Forelimb muscle (tissue), 1 donor: ENCODE results near the gene EXOSC7. TPM values are rescaled to one million over a fixed set of nuclear protein-coding genes. Genes with fewer than 3 reads are reported as not detected.
"Not testable (repeated sequence)": the region's sequence is repeated elsewhere in the genome, so short reads cannot be mapped to it uniquely, and the experiment has no call there.

Experiments used
- DNase-seq: peaks from one replicate; pipeline ENCODE4 v3.0.0-alpha.2; 2013; ENCODE audit warnings: low read depth
- polyA plus RNA-seq: library from polyadenylated mRNA; unstranded; fragments of 120-200 nt; gene quantifications from one replicate; pipeline ENCODE4 v1.2.1, GENCODE V29; 2013; ENCODE audit not compliant: insufficient read length

The EXOSC7 gene
- polyA plus RNA-seq, 1 donor, result 37.7 TPM

DNA sequence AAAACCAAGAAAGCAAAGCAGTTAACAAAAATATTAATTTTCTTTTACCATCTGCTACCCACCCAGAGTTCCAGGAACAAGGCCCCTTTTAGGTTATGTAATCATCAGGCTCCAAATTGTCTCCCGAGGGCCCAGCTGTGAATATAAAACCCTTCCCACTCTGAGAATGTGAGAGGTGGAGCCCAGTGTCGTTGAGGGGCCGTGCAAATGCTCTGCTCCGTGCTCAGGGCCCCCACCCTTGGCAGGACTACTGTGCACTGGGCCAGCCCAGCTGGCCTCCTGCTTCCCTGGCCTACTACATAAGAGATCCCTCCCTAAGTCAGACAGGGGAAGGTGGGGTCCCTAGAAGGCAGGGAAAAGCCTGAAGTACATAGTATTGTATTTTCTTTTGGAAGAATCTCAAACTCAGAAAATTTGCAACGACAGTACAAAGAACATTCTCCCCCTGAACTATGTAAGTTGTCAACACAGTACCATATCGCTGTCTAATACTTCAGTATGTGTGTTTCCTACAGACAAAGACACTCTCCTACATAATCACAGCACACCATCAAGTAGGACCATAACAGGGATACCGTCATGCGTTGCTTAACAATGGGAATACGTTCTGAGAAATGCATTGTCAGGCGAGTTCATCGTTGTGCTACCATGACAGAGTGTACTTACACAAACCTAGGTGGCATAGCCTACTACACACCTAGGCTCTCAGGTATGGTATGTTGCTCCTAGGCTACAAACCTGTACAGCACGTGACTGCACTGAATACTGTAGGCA, 45.7 kb downstream of the EXOSC7 start:
- peak; percentile 79 for DNase-seq

DNA sequence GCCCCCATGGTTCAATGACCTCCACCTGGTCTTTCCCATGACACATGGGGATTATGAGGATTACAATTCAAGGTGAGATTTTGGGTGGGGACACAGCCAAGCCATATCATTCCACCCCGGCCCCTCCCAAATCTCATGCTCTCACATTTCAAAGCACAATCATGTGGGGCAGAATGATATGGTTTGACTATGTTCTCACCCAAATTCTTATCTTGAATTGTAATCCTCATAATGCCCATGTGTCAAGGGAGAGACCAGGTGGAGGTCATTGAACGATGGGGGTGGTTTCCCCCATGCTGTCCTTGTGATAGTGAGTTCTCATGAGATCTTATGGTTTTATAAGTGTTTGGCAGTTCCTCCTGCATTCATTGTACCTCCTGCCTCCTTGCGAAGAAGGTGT, 47.6 kb downstream of the EXOSC7 start:
- DNase-seq, result no peak

DNA sequence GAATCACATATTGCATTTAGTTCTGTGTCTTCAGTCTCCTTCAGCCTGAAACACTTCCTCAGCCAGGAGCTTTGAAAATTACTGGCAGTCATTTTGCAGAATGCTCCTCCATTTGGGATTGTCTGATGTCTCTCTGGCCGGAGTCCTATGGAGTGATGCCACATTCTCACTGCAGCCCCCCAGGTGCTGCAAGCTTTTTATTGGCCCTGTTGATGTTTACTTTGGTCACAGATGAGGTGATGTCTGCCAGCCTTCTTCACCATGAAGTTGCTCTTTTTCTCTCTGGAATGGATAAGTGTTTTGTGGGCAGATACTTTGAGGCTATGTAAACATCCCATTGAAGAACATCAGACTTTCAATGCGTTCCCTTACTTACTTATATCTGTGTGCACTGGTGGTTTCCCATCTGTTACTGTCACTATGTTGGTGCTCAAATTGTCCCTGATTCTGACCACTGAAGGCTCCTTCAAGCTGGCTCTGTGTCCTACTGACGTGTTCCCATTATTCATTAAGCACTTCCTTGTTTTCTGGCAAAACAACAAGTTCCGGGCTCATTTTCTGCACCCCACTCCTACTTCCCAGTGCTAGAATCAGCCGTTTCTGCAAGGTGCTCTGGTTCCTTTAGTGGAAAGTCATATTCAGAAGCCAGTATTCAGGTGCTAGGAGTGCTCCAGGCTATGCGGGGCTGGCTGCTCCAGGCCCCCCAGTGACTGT, 48.7 kb downstream of the EXOSC7 start:
- DNase-seq, result no peak

DNA sequence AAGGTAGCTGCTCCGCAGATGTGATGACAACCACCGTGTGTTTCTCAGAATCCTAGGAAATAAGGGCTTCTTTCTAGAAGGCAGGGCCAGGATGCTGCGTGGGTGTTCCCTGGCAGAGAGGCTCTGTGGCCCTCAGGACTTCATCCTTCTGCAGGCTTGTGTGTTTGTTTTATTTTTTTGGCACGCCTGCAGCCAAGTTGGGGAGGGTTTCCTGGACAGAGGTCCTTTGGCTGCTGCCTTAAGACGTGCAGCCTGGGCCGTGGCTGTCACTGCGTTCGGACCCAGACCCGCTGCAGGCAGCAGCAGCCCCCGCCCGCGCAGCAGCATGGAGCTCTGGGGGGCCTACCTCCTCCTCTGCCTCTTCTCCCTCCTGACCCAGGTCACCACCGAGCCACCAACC, 50.0 kb downstream of the EXOSC7 start, which contains the start of gene CLEC3B:
Gene CLEC3B, plus strand, starts transcription at position 266 of the 400 bp plus-strand sequence. Its CDS starts 60 bp downstream, at position 326.
- no peak for DNase-seq

DNA sequence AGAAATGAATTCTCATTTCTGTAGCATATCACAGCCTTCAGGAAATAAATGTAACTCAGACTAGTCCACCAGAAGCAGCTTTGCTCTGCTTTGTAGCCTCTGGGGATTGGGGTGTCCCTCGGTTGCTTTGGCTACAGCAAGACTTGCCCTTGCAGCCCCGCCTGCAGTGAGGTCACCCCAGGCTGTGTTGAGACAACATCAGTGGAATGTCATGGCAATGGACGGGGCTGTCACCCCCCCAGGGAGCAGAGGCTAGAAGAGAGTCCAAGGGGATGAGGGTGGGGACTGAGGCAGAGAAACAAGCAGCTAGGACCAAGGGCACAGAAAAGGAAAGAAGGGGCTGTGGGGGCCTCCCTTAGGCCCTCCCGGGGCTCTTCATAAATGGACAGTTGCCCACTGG, 50.9 kb downstream of the EXOSC7 start:
- DNase-seq, result no peak

DNA sequence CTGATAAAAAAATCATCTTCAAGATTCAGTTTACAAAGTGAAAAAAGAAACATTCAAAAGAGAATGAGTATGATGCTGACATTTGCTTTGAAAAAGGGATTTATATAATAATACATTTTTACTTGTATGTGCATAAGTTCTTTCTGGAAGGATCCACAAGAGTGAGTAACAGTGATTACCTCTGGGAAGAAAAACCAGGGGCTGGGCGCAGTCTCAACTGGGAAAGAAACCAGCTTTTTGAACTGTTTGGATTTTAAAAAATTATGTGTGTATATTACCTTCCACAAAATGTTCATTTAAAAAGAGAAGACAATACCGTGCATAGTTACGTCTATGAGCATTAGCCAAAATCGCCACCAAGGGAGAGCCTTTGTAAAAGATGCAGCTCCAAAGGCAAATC, 51.4 kb downstream of the EXOSC7 start:
- no peak for DNase-seq

DNA sequence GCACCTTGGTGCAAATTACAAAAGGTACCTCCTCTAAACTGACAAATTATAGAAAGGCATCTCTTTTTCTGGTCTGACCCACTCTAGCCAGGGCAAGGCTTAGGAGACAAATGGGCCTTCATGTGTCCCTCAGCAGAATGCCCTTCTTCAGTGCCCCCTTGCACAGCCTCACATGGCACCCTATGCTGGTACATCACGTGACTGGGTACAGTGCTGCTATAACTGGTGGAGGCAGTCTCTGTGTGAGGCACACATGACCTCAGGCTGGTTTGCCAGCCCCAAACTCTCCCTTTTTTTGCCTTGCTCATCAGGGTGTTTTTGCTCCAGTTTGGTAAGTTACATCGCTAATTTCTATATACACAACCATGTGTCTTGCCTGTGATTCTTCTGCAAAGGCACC, 53.2 kb downstream of the EXOSC7 start:
- no peak for DNase-seq

DNA sequence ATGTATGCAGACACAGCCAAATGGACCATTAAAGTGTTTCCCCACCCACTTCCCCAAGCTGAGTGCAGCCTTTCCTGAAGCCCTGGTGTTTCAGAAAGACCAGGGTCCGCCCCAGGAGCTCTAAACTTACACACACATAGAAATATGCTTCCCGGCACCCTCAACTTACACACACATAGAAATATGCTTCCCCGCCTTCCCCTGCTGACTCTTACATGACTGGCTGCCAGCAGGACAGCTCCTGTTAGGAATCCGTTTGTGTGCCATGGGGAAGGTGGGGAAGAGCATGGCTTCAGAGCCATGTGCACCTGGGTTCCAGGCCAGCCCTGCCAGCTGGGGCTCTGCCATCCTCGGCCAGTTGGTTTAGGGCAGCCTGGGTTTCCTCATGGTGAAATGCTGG, 53.6 kb downstream of the EXOSC7 start:
- DNase-seq, result no peak

DNA sequence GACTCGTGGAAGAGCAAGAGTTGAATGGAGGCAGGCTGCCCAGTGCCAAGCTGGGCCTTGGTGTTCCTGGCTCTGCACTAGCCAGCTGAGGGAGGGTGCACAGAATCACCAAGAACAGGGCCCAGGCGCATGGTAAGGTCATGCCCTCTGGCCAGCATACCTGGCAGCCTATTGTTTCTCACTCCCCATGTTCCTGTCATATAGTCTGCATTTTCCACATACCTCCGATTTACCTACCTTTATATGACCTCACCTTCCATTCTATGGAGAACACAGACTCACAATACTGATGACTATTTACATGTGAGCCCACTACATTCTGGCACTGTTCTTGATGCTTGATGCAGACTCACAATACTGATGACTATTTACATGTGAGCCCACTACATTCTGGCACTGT, 55.5 kb downstream of the EXOSC7 start:
- DNase-seq, result no peak

DNA sequence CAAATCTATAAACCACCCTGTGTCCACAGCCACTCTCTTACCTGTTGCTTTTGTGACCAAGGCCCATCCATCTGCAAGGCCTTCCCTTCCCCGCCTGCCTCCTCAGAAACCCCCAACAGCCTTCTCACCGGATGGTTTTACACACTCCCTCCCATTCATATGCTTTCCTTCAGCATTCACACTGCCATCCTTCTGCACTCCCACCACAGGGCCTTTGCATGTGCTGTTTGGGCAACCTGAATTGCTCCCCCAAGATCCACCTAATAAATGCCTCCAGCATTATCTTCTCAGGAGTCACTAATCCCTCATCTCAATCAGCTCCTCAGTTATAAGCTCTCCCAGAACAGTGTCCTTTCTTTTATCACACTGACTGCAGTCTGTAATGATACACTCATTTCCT, 56.1 kb downstream of the EXOSC7 start:
- DNase-seq, result no peak

DNA sequence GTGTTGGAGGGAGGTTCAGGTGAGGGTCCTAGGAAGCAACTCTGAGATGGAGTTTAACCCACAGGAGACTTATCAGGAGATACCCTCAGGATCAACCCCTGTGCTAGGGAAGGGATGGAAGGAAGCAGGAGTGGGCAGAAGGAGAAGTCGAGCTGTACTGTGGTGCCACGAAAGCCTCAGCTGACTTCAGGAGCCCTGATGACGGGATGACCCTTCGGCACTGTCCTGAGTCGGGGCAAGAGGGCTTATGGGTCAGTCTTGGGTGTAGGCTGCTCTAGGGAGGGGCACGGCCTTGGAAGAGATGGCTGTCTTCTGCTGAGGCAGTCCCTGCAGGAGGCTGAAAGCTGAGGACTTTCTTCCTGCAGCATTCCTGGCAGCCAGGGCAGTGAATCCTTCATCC, 57.7 kb downstream of the EXOSC7 start:
- no peak for DNase-seq

DNA sequence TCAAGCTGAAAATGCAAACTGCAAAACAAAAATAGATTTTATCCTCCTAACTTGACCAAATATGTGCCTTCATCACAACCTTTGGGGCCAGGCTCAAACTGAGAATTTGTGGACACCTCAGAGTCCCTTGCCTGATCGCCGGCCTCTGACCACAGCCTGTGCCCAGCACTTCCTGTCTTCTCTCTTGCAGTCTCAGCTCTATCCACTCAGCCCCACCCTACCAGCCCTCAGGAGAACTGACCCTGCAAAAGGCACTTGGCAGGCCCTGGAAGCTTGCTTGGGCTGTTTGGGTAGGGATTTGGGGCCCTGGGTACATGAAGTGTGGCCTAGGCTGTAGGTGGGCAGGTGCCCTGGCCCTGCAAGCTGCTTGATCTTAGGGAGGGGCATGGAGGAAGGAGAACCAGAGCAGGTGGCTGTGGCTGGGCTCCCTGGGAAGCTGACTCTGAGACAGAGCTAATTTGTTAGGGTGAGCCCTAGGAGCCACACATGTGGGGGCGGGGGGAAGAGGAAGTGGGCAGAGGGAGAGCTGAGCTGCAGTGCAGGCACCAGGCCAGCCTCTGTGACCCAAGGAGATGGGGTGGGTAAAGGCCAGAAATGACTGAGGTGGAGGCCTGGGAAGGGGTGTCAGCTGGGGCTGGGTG, 58.7 kb downstream of the EXOSC7 start:
- no peak for DNase-seq

DNA sequence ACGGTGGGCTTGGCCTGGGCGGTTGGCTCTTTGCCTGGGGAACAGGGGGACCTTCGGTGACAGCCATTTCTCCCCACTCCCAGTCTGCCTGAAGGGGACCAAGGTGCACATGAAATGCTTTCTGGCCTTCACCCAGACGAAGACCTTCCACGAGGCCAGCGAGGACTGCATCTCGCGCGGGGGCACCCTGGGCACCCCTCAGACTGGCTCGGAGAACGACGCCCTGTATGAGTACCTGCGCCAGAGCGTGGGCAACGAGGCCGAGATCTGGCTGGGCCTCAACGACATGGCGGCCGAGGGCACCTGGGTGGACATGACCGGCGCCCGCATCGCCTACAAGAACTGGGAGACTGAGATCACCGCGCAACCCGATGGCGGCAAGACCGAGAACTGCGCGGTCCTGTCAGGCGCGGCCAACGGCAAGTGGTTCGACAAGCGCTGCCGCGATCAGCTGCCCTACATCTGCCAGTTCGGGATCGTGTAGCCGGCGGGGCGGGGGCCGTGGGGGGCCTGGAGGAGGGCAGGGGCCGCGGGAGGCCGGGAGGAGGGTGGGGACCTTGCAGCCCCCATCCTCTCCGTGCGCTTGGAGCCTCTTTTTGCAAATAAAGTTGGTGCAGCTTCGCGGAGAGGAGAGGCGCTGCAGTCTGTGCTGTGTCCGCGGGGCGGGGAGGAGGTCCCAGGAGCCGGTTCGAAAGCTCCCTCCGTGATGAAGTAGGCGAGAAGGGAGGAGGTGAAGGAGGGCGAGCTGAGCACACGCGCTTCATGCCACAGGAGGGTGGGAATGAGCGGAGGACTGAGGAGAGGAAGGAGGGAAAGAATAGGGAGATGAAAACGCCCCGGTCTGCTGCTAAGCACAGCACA, 59.6 kb downstream of the EXOSC7 start:
- DNase-seq, result no peak

DNA sequence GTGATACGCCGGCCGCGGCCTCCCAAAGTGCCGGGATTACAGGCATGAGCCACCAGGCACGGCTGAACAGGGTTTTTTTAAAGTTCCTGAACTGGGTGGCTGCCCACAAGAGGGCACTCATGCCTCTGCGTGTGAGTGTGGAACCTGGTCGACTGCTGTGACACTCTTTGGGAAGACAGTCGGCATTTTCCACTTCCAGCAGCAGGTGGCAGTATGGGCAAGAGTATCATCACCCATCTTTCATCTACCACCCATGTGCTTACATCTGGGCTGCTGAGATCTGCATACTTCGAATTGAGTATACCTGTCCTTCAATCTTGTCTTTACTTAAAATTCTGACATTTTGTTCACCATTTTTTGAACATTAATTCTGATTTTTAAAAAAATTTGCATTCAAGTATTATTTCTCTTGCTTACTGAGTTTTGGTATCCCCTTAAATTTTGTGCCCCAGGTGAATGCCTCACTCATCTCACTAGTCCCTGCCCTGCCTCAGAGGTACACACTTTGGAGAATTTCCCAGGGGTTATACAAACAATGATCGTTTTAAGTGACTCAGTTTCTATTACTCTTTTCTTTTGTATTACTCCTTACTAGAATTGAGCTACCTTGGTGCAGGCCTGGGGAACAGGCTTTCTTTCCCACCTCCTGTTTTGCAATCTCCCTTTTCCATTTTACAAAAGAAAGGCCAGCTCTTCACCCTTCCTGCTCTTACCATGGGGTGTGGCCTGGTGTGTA, 61.8 kb downstream of the EXOSC7 start:
- DNase-seq, result peak; percentile 77

DNA sequence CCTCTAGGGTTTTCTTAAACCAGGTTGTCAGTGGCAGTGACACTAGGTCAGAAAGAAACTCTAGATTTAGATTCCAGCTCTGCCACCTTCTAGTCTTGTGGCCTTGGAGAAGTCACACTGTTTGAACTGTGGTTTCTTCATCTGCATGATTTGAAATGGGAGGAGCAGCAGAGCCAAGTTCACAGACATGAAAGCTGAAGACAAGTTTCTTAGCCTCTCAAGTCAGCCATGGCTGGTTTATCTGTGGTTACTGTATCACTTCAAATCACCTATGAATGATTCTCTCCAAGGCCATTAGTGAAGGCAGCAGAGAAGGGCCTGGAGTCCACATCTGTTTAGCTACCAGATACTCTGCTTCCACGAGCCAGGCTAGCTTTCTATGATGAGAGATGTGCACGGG, 65.6 kb downstream of the EXOSC7 start:
- DNase-seq, result no peak

DNA sequence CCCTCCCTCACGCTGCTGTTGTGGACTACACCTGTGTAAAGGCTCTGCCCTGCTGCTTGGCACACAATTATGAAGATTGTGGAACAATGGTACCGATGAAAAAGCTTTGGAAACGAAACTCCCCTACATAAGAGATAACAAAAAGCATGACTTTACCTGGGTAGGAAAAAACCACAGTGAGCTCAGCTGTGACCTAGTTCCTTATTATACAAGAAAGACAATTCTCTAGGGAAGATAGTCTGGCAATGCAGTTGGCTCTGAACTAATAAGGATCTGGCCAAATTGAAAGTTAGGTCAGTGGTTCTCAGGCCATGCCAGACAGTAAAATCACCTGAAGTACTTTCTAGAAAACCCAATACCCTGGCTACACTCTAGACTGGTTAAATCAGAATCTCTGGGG, 66.1 kb downstream of the EXOSC7 start:
- DNase-seq, result no peak

DNA sequence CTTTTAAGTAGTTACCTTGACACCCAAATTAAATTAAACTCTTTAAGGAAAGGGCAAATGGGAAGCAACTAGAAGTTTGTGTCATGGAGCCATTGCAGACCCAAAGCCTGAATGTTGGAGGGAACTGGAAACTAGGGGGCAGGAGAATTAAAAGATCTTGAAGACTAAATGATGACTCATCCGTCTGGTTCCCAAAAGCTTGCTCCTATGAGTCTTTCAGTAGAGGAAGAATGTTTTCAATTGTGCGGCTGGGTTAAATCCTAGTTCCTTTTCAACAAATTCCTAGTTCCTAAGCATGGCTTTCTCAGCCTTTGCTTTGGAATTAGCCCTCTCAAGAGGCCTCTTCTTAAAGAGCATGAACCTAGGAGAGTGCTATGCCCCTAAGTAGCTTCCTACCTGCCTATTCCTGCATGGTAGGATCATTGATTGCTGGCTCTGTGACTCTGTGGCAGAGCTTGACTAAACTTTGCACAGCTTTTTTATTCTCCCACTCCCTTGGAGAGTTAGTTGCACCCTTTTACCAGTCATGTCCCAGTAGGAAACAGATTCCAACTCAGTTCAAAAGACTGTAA, 67.8 kb downstream of the EXOSC7 start:
- no peak for DNase-seq

DNA sequence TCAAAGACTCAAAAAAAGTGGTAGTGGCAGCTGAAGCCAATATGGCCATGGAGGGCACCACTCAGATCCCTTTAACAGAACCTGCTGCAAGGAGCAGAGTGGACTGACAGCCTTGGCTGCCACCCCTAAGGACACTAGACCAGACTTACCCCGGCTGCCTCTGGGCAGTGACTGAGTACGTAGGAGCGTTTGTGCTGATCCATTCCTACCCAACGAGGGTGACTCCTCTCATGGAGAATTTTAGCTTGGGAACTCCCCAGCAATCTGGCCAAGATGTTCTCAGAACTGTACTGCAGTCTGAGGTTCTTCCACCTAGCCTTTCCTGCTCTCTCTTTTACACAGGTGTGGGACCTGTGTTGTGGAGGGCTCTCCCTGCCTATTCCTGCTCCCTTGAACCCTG, 72.2 kb downstream of the EXOSC7 start:
- DNase-seq, result no peak

DNA sequence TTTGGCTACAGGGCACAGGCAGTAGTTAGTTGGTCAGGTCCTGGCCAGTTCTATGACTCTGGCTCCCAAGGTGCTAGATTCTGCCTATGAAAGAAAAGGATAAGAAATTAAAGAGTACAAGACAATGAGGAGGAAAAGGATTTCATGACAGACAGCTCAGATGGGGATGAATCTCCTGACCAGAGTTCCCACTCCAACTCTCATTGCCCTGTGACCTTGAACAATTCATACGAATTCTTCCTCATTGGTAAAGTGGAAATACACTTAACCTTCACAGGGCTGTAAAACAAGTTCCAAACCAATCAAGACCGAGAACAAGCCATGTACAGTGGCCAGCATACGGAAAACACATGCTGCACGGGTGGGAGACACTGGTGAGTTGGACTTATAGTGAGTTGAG, 73.8 kb downstream of the EXOSC7 start:
- no peak for DNase-seq

DNA sequence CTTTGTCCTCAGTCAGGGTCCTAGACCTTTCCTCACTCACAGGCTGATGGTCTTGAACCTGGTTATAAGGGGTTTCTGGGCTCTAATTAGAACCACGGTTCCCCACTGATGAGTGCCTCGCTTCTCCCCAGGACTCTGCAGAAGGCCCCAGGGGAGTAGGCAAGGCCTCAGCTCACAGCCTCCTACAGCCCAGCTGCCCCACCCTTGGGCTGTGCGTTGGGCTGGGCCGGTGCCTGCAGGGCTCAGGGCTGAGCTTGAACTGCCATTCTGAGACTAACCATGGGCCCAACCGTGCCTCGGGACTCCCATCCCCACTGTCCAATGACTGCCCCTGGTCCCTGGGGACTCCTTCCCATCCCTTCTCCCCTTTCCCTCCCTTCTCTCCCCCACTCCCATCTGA, 75.6 kb downstream of the EXOSC7 start:
- no peak for DNase-seq

DNA sequence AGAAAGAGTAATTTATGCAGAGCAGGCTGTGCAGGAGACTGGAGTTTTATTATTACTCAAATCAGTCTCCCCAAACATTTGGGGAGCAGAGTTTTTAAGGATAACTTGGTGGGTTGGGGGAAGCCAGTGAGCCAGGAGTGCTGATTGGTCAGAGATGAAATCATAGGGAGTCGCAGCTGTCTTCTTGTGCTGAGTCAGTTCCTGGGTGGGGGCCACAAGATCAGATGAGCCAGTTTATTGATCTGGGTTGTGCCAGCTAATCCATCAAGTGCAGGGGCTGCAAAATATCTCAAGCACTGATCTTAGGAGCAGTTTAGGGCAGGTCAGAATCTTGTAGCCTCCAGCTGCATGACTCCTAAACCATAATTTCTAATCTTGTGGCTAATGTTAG, 77.8 kb downstream of the EXOSC7 start:
- DNase-seq, result not testable (repeated sequence)
